ENCODE measurements around the gene EID3. TPM values are rescaled to one million over a fixed set of nuclear protein-coding genes. Genes with fewer than 3 reads are reported as not detected.

EID3 gene
- total RNA-seq, 4 donors from 2014 or later, result 6.2 to 24.9 (median 15.0) TPM

DNA sequence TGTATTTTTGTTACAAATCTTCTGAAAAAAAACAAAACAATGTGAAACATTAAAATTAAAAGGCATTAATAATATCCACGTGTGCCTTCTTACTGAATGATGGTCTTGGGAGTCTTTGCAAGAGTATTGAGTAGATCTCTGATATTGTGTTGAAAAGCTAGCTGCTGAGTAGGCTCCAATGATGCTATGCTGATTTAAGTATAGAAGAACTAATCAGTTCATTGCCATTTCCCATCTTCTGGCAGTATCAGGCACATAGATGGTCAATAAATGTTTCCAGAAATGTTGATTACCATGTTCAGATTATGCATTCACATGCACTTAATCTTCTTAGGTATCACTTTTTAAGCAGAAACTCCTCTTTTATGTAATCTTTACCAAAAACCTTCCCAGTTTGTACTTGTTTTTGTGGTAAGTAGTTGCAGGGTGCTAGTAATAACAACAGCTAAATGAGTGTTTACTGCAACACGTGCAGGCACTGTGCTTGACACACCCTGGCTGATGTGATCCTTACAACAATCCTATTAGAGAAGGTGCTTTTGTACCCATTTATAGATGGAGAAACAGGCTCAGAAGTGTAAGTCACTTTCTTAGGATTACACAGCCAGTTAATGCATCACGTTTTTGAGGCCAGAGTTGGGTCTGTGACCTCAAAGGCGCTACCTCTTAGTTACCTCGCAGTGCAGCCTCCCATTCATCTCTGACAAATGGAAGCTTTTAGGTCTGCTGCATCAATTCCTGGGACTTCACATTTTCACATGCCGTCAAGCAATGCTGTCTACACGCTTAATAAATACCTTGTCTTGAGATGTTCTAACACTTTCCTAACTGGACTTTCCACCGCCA, 46.9 kb downstream of the EID3 start:
- WGBS, 2 donors (ENCODE audit: low coverage in 1 of 2), result 74 to 84% methylated on average over 4 to 8 of the region's 8 CpGs
- Histone ChIP-seq H3K27me3 (no peaks in the 10 kb centered on the region), H3K27ac (no peak overlapping the region), H3K9me3 (no peaks in the 10 kb centered on the region), H3K4me1 (peaks cover 0 to 1% (median 0%) of the 10 kb centered on the region in 3 donors), H3K36me3 (peaks cover 9 to 98% of the 10 kb centered on the region in 2 donors), H3K4me3 (no peak overlapping the region)
- no peak for ATAC-seq
- no peak for TF ChIP-seq POLR2AphosphoS5 (IDR thresholded peaks at IDR 0.05)
- TF ChIP-seq POLR2A (IDR thresholded peaks at IDR 0.05), result no peak
- no peak for TF ChIP-seq EP300 (IDR thresholded peaks at IDR 0.05)
- TF ChIP-seq CTCF (IDR thresholded peaks at IDR 0.05), result no peak

DNA sequence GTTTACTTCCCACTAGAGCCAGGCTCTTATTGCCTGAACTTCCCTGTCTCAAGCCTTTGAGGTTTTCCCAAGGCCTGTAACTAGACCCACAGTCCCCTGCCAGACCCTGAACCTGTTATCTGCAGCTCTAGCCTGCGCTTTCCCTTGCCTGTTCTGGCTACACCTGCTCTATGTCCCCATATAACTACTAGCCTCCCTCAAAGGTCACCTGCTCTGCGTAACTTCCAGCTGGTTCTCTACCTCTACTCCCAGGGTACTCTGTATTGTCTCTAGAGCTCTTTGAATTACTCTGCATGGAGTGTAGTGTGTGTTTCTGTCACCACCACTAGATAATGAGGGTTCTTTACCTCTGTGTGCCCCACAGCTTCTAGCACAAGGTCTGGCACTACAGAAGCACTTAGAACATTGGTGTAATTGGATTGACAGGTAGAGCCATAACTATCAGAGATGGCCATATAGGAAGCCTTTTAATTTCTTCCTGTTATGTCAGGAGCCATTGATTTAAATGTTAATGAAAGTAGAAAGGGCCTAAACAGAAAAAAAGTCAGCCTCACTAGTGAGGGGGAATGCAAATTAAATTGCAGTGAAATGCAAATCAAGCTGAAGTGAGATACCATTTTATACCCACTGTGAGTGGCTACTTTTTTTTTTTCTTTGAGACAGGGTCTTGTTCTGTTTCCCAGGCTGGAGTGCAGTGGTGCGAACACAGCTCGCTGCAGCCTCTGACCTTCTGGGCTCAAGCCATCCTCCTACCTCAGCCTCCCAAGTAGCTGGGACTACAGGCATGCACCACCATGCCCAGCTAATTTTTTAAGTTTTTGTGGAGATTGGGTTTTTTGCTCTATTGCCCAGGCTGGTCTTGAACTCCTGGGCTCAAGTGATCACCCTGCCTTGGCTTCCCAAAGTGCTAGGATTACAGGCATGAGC, 47.8 kb downstream of the EID3 start:
- no peak overlapping the region for H3K4me3 ChIP-seq
- ATAC-seq, result no peak
- H3K27ac ChIP-seq, result no peak overlapping the region
- WGBS, 2 donors (ENCODE audit: low coverage in 1 of 2), result 90 to 100% methylated on average over 3 of the region's 4 CpGs
- no peaks in the 10 kb centered on the region for H3K27me3 ChIP-seq
- H3K4me1 ChIP-seq, result no peaks in the 10 kb centered on the region
- no peaks in the 10 kb centered on the region for H3K9me3 ChIP-seq
- H3K36me3 ChIP-seq, result peaks cover 9 to 89% of the 10 kb centered on the region in 2 donors
- TF ChIP-seq EP300 (IDR thresholded peaks at IDR 0.05), result no peak
- TF ChIP-seq POLR2AphosphoS5 (IDR thresholded peaks at IDR 0.05), result no peak
- TF ChIP-seq POLR2A (IDR thresholded peaks at IDR 0.05), result no peak
- TF ChIP-seq CTCF (IDR thresholded peaks at IDR 0.05), result no peak

DNA sequence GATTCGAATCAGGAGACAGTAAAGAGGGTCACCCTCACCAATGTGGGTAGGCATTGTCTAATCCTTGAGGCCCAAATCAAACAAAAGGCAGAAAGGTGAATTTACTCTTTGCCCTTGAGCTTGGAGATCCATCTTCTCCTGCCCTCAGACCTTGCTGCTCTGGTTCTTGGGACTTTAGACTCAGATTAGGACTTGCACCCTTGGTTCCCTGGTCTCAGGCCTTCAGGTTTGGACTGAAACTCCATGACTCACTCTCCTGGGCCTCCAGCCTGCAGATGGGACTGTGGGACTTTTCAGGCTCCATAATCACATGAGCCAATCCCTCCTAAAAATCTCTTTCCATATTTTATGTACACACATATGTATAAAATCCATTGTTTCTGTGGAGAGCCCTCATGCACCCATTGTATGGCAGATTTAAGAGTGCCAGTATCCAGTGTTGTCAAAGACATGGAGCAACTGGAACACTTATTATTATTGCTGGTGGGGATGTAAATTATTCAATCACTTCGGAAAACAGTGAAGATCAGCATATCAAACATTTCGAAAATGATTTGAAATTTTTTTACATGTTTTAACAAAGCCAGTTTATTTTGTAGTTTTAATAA, 48.7 kb downstream of the EID3 start:
- no peak overlapping the region for H3K27ac ChIP-seq
- no peaks in the 10 kb centered on the region for H3K27me3 ChIP-seq
- TF ChIP-seq CTCF (IDR thresholded peaks at IDR 0.05) (no peak), POLR2A (IDR thresholded peaks at IDR 0.05) (no peak), EP300 (IDR thresholded peaks at IDR 0.05) (no peak), POLR2AphosphoS5 (IDR thresholded peaks at IDR 0.05) (no peak)
- WGBS, 2 donors (ENCODE audit: low coverage in 1 of 2), result 82 to 90% methylated on average over 3 of the region's 3 CpGs
- no peaks in the 10 kb centered on the region for H3K4me1 ChIP-seq
- no peak overlapping the region for H3K4me3 ChIP-seq
- peaks cover 9 to 80% of the 10 kb centered on the region in 2 donors for H3K36me3 ChIP-seq
- no peaks in the 10 kb centered on the region for H3K9me3 ChIP-seq
- ATAC-seq, result no peak

DNA sequence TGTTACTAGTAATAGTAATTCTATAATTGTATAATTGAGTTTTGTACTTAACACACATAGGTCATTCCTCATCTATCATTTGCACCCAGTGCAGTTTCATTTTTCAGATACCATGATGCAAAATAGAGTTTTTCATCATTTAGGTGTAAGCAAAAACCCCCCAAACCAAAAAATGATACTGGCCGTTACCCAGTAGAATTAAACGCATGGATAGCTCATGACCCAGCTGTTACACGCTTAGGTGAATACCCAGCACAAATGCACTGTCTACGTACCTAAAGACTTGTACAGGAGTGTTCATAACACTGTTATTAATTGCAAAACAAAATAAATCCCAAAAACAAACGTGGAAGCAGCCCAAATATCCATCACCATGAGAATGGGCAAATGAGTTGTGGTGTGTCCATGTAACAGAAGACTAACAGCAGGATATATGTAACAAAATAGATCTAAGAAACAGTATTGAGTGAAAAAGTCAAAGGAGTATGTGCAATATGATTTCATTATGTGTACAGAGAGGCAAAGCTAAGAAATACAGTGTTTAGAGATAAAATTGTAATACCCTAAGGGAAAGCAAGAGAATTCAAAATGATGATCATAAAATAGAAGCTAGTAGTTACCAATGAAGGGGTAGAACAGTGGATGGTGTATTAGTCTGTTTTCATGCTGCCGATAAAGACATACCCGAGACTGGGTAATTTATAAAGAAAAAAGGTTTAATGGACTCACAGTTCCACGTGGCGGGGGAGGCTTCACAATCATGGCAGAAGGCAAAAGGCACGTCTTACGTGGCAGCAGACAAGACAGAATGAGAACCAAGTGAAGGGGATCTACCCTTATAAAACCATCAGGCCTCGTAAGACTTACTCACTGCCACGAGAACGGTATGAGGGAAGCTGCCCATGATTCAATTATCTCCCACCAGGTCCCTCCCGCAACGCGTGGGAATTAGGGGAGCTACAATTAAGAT, 49.8 kb downstream of the EID3 start:
- Histone ChIP-seq H3K4me3 (no peak overlapping the region), H3K36me3 (peaks cover 3 to 69% of the 10 kb centered on the region in 2 donors), H3K4me1 (no peaks in the 10 kb centered on the region), H3K9me3 (no peaks in the 10 kb centered on the region), H3K27me3 (no peaks in the 10 kb centered on the region), H3K27ac (no peak overlapping the region)
- ATAC-seq, result no peak
- 87 to 94% methylated on average over 10 to 17 of the region's 17 CpGs for WGBS, 2 donors (ENCODE audit: low coverage in 1 of 2)
- no peak for TF ChIP-seq POLR2A (IDR thresholded peaks at IDR 0.05)
